Measurements from ENCODE around the gene ITGA1. TPM values are rescaled to one million over a fixed set of nuclear protein-coding genes. Genes with fewer than 3 reads are reported as not detected.
"Not testable (repeated sequence)": the region's sequence is repeated elsewhere in the genome, so short reads cannot be mapped to it uniquely, and the experiment has no call there.

The ITGA1 gene
- total RNA-seq, 4 donors from 2014 or later = 5.7 to 20.4 (median 12.4) TPM

DNA sequence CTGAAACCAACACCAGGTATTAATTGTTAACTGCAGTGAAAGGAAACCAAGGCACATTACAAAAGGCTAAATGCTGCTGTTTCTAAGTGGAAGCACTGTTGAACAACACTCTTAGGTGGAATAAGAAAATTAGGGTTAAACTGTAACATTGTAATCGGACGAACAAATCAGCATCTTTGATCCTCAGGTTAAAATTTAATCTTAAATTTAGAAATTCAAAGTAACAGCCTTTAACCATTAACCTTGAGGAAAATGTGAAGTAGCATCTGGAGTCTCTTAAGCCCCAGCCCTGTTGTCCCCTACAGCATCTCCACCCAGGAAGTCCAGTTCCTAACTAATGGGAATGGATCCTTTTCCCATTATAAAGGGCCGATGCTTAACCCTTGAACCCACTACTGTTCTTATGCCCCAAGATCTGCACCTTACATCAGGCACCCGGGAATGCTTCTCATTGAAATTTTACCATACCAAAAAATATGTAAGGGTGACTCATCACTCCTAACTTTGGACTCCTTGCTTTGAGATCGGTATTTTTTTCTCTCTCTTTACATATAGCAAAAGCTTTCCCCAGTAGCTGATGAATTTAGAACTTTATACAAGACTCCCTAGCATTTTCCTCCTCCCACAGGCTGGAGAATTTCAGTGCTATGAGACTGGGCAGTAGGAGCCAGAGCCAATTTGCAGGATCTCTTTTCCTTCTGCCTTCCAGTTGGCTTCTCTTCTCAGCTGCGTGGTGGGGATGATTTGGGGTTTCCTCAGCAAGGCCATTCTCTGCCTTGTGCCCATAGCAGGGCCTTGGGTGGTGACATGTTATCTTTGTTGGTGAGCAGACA lies 169.4 kb downstream of the ITGA1 start:
- in situ Hi-C loops (cut with MboI; ENCODE audit: low sequenced_read_pairs in 4 of 4) = no loop called here

DNA sequence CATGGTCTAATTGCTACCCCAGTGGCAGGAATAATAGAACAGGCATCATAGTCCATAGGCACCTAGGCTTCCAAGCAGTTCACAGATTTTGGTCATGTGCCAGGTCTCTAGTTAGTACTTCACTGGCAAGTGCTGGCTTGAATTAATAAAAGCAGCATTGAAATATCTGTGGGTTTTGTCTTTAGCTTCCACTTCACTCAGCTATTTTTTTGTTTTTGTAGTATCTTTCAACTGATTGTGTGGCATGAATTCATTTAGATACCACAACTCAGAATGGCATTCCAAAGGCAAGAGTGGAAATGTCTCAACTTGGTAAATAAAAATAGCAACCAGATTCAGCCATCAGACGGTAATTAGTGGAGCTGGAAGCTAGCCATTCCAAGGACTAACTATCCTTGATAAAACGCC lies 173.6 kb downstream of the ITGA1 start:
- ATAC-seq (no peak), DNase-seq (no peak)
- no peak for TF ChIP-seq POLR2A (IDR thresholded peaks at IDR 0.05)
- no peak overlapping the region for H3K27ac ChIP-seq
- no peaks in the 10 kb centered on the region for H3K36me3 ChIP-seq
- H3K4me3 ChIP-seq = no peak overlapping the region
- intact Hi-C loops (cut with DNase I; ENCODE audit: low total_unique reads) = no loop called here
- no peaks in the 10 kb centered on the region for H3K9me3 ChIP-seq
- no peaks in the 10 kb centered on the region for H3K4me1 ChIP-seq
- H3K27me3 ChIP-seq = no peaks in the 10 kb centered on the region
- in situ Hi-C loops (cut with MboI; ENCODE audit: low sequenced_read_pairs in 4 of 4) = no loop called here

More for the DNA sequence above, 169.4 kb downstream of the ITGA1 start:
- TF ChIP-seq CTCF (IDR thresholded peaks at IDR 0.05 in 4 of 5, conservative IDR thresholded peaks at IDR 0.05 in 1 of 5) = no peak
- no peak for TF ChIP-seq POLR2A (IDR thresholded peaks at IDR 0.05)
- Histone ChIP-seq H3K4me3 (no peak overlapping the region), H3K36me3 (no peaks in the 10 kb centered on the region), H3K4me1 (no peaks in the 10 kb centered on the region), H3K27ac (no peak overlapping the region), H3K27me3 (no peaks in the 10 kb centered on the region), H3K9me3 (no peaks in the 10 kb centered on the region)
- no peak for DNase-seq
- intact Hi-C loops (cut with DNase I; ENCODE audit: low total_unique reads) = no loop called here
- ATAC-seq = no peak

DNA sequence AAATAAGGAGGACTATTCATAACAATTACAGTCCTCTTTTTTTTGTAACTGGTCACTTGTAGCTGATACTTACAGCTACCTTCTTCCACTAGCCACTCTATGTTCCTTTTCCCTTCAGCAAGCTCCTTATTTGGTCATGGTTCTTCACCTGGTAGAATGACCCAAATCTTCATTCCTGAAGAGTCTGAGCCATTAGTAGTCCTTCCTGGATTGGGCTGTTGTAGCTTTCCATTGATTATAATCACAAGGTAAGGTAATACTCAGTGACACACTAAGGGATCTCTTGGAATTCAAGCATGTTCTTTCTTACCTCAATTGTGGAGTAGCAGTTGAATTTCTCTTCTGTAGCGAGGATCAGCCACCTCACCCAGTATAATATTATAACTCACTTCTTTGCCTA lies 175.9 kb downstream of the ITGA1 start:
- Histone ChIP-seq H3K4me1 (no peaks in the 10 kb centered on the region), H3K27ac (no peak overlapping the region), H3K9me3 (no peaks in the 10 kb centered on the region), H3K27me3 (no peaks in the 10 kb centered on the region), H3K36me3 (no peaks in the 10 kb centered on the region), H3K4me3 (no peak overlapping the region)
- in situ Hi-C loops (cut with MboI; ENCODE audit: low sequenced_read_pairs in 4 of 4) (no loop called here), intact Hi-C loops (cut with DNase I; ENCODE audit: low total_unique reads) (no loop called here)
- TF ChIP-seq CTCF (IDR thresholded peaks at IDR 0.05 in 4 of 5, conservative IDR thresholded peaks at IDR 0.05 in 1 of 5) = no peak
- no peak for TF ChIP-seq POLR2A (IDR thresholded peaks at IDR 0.05)
- no peak for ATAC-seq
- DNase-seq = no peak

DNA sequence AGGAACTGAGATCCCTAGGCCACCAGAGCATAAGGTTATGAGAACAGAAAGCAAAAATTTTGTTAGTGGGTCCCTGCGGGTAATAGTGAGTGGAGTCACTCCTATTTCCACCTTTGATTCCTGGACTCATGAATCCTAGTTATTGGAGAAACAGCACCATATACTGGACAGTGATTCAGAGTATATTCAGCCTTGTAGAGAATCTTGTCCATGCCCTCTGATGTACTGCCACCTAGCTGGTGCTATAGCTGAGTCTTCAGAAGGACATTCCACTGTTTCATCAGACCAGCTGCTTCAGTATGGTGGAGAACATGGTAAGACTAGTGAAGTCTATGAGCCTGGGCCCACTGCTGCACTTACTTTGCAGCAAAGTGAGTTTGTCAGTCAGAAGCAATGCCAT lies 176.4 kb downstream of the ITGA1 start:
- intact Hi-C loops (cut with DNase I; ENCODE audit: low total_unique reads) = no loop called here
- Histone ChIP-seq H3K27ac (no peak overlapping the region), H3K27me3 (no peaks in the 10 kb centered on the region), H3K36me3 (no peaks in the 10 kb centered on the region), H3K9me3 (no peaks in the 10 kb centered on the region), H3K4me1 (no peaks in the 10 kb centered on the region), H3K4me3 (no peak overlapping the region)
- TF ChIP-seq POLR2A (IDR thresholded peaks at IDR 0.05) = no peak
- TF ChIP-seq CTCF (IDR thresholded peaks at IDR 0.05 in 4 of 5, conservative IDR thresholded peaks at IDR 0.05 in 1 of 5) = no peak
- in situ Hi-C loops (cut with MboI; ENCODE audit: low sequenced_read_pairs in 4 of 4) = no loop called here
- ATAC-seq (no peak), DNase-seq (no peak)

DNA sequence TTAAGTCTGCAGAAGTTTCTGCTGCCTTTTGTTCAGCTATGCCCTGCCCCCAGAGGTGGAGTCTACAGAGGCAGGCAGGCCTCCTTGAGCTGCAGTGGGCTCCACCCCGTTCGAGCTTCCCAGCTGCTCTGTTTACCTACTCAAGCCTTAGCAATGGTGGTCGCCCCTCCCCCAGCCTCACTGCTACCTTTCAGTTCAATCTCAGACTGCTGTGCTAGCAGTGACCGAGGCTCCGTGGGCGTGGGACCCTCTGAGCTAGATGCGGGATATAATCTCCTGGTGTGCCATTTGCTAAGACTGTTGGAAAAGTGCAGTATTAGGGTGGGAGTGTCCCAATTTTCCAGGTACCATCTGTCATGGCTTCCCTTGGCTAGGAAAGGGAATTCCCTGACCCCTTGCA lies 188.4 kb downstream of the ITGA1 start:
- H3K27me3 ChIP-seq; in situ Hi-C loops (cut with MboI; ENCODE audit: low sequenced_read_pairs in 4 of 4); DNase-seq; H3K4me3 ChIP-seq; H3K9me3 ChIP-seq; ATAC-seq; H3K36me3 ChIP-seq; H3K4me1 ChIP-seq; H3K27ac ChIP-seq; intact Hi-C loops (cut with DNase I; ENCODE audit: low total_unique reads): not testable (repeated sequence)
